Cardiac muscle cell (in vitro differentiated cells and primary cell): ENCODE results near the gene CDIP1. TPM values are rescaled to one million over a fixed set of nuclear protein-coding genes. Genes with fewer than 3 reads are reported as not detected.

ENCODE experiments used
- DNase-seq, 2 donors: peaks; one replicate each; pipeline versions ENCODE4 v3.0.0 to v3.0.0-alpha.2; 2010 to 2017; ENCODE audit warnings: low read depth in 1 of 2, low spot score in 1 of 2
- H3K27ac ChIP-seq: fragments of 200-600 bp; sonication (generic); 2 replicates; pipeline ENCODE4 v1.5.1; 2016
- H3K27me3 ChIP-seq: fragments of 200-600 bp; sonication (generic); 2 replicates; pipeline ENCODE4 v1.6.0; 2016; ENCODE audit warnings: control low read depth
- H3K36me3 ChIP-seq: fragments of 200-600 bp; sonication (generic); 2 replicates; pipeline ENCODE4 v1.5.1; 2016; ENCODE audit warnings: control low read depth
- H3K4me1 ChIP-seq: fragments of 200-600 bp; sonication (generic); 2 replicates; pipeline ENCODE4 v1.8.1; 2017; ENCODE audit warnings: low read depth, mild to moderate bottlenecking, mixed run types
- H3K4me3 ChIP-seq: fragments of 200-600 bp; sonication (generic); 2 replicates; pipeline ENCODE4 v1.5.1; 2016; ENCODE audit warnings: mild to moderate bottlenecking
- H3K9me3 ChIP-seq: fragments of 200-600 bp; sonication (generic); 2 replicates; pipeline ENCODE4 v1.5.1; 2017; ENCODE audit warnings: low read depth, mild to moderate bottlenecking, control low read depth
- polyA plus RNA-seq: library from polyadenylated mRNA; unstranded; fragments of >200 nt; fragmentation: Nextera tagmentation; extraction: Ambion mirVana; gene quantifications from 2 replicates; pipeline ENCODE4 v1.2.1, GENCODE V29; 2016
- total RNA-seq: library from RNA; depleted of rRNA; stranded (reverse); fragments of >200 nt; gene quantifications from 2 replicates; pipeline ENCODE4 v1.2.3, GENCODE V29; 2016
- TF ChIP-seq, protein P1 (sequence below): IDR thresholded peaks from 2 replicates; pipeline ENCODE4 v1.5.1; 2012; ENCODE audit warnings: low read depth, mild to moderate bottlenecking, low read length

The CDIP1 gene
- total and polyA plus RNA-seq, 2 experiments from 2014 or later = 55.8 to 87.6 TPM

- no peak for DNase-seq
- peaks cover 11% of the 10 kb centered on the region for H3K4me1 ChIP-seq
- no peaks in the 10 kb centered on the region for H3K9me3 ChIP-seq
- H3K27me3 ChIP-seq = no peaks in the 10 kb centered on the region
- H3K27ac ChIP-seq = peak overlapping the region; percentile 47
- TF ChIP-seq, protein P1, sequence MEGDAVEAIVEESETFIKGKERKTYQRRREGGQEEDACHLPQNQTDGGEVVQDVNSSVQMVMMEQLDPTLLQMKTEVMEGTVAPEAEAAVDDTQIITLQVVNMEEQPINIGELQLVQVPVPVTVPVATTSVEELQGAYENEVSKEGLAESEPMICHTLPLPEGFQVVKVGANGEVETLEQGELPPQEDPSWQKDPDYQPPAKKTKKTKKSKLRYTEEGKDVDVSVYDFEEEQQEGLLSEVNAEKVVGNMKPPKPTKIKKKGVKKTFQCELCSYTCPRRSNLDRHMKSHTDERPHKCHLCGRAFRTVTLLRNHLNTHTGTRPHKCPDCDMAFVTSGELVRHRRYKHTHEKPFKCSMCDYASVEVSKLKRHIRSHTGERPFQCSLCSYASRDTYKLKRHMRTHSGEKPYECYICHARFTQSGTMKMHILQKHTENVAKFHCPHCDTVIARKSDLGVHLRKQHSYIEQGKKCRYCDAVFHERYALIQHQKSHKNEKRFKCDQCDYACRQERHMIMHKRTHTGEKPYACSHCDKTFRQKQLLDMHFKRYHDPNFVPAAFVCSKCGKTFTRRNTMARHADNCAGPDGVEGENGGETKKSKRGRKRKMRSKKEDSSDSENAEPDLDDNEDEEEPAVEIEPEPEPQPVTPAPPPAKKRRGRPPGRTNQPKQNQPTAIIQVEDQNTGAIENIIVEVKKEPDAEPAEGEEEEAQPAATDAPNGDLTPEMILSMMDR = no peak
- H3K36me3 ChIP-seq = peaks cover 2% of the 10 kb centered on the region
- H3K4me3 ChIP-seq = no peak overlapping the region
Measured at GRCh38 chr16:4532238-4532637, 6.3 kb downstream of the CDIP1 start.

GRCh38 chr16:4531811-4532210, 6.8 kb downstream of the CDIP1 start:
- H3K9me3 ChIP-seq = no peaks in the 10 kb centered on the region
- no peak overlapping the region for H3K4me3 ChIP-seq
- peak overlapping the region; percentile 47 for H3K27ac ChIP-seq
- peaks cover 11% of the 10 kb centered on the region for H3K4me1 ChIP-seq
- TF ChIP-seq, protein P1 = no peak
- H3K27me3 ChIP-seq = no peaks in the 10 kb centered on the region
- no peak for DNase-seq
- H3K36me3 ChIP-seq = peaks cover 2% of the 10 kb centered on the region

DNA sequence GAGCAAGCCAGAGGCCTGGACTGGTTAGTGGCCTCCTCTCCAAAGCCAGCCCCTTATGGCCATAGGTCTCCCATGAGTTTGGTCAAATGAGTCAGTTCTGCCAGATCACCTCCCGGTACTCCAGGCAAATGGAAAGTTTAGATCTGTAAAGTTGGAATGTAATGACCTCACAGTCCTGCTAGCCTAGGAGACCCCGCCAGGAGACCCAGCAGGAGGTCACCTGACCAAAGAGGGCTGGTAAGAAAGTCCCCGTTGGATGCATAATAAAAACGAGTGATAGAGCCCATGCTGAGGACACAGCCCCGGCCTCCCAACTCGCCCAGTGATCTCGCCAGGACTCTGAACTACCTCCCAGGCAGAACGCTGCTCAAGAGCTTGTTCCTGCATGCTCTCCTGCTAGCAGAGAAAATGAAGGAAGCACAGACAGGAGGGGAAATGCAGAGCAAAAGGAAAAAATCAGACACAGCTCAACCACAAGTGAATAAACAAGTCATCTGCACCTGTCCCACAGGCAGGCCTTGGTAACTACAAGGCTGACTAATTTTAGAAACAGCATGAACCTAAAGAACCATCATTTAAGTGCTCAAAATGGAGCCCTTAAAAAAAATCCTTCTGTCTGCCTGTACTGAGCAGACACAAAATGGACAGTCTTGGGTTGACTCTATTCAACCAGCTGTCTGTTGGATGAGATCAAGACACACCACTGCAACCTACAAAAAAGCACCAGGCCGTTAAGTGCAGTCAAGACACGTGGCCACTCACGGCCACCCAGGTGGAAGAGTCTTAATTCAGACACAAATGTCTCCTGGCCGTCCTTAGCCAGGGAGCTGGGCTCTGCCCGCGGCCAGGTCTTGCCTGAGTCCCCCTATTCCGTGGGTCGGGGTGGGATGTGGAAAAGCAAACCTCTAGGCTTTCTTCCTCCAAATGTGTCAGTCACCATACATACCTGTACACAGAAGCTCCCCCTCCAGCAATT, 9.2 kb downstream of the CDIP1 start:
- Histone ChIP-seq H3K36me3 (peaks cover 2% of the 10 kb centered on the region), H3K27ac (peak overlapping the region; percentile 83), H3K4me3 (no peak overlapping the region), H3K27me3 (no peaks in the 10 kb centered on the region), H3K9me3 (no peaks in the 10 kb centered on the region), H3K4me1 (peaks cover 11% of the 10 kb centered on the region)
- TF ChIP-seq, protein P1 = no peak
- peak; percentile 24 to 54 for DNase-seq

GRCh38 chr16:4525634-4526277, 12.8 kb downstream of the CDIP1 start:
- H3K36me3 ChIP-seq = no peaks in the 10 kb centered on the region
- H3K4me1 ChIP-seq = peaks cover 11% of the 10 kb centered on the region
- H3K27me3 ChIP-seq = no peaks in the 10 kb centered on the region
- TF ChIP-seq, protein P1 = no peak
- H3K9me3 ChIP-seq = no peaks in the 10 kb centered on the region
- no peak overlapping the region for H3K27ac ChIP-seq
- H3K4me3 ChIP-seq = no peak overlapping the region
- no peak for DNase-seq

DNA sequence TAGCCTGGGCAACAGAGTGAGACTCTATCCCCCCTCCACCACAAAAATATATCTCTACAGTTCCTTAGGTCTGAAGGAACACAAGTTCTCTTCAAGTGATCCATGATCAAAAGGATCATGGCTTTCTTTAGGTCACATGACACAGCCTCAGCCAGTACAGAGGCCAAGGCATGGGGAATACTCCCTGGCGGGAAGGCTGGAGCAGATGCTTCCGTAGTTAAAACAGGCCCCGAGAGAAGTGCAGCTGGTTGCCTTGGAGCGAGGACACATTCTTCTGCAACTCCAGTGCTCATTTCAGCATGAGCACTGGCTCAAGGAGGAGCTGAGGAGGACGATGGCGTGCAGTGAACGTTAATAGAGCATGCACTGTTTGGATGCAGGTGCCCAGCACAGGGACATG, 13.5 kb downstream of the CDIP1 start:
- no peaks in the 10 kb centered on the region for H3K36me3 ChIP-seq
- peaks cover 11% of the 10 kb centered on the region for H3K4me1 ChIP-seq
- TF ChIP-seq, protein P1 = no peak
- no peak overlapping the region for H3K4me3 ChIP-seq
- H3K9me3 ChIP-seq = no peaks in the 10 kb centered on the region
- DNase-seq = no peak
- no peak overlapping the region for H3K27ac ChIP-seq
- no peaks in the 10 kb centered on the region for H3K27me3 ChIP-seq
